Colonic mucosa (tissue), 4 donors: Measurements from ENCODE around the gene OR1I1. TPM values are rescaled to one million over a fixed set of nuclear protein-coding genes. Genes with fewer than 3 reads are reported as not detected.

Experiments used
- DNase-seq: peaks from one replicate; pipeline ENCODE4 v3.0.0-alpha.2; 2020
- H3K27ac ChIP-seq: fragments of 200-600 bp; one replicate; pipeline ENCODE4 v1.8.0; 2021
- H3K27me3 ChIP-seq: fragments of 200-600 bp; one replicate; pipeline ENCODE4 v1.8.0; 2021
- H3K36me3 ChIP-seq: fragments of 200-600 bp; one replicate; pipeline ENCODE4 v1.8.0; 2021
- H3K4me1 ChIP-seq: fragments of 200-600 bp; one replicate; pipeline ENCODE4 v1.8.0; 2021; ENCODE audit warnings: mild to moderate bottlenecking
- H3K4me3 ChIP-seq: fragments of 200-600 bp; one replicate; pipeline ENCODE4 v1.8.0; 2021
- H3K9ac ChIP-seq, 2 donors: one replicate each; pipeline ENCODE4 v1.7.0; 2013; ENCODE audit warnings: control low read depth in 2 of 2, low read depth in 2 of 2, low read length in 2 of 2
- H3K9me3 ChIP-seq: fragments of 200-600 bp; one replicate; pipeline ENCODE4 v1.8.0; 2021
- CTCF ChIP-seq: fragments of 200-600 bp; IDR thresholded peaks from one replicate; pipeline ENCODE4 v1.8.0; 2022; ENCODE audit warnings: antibody characterized with exemption, mild to moderate bottlenecking
- intact Hi-C: fragments of 100-400 bp; cut with DNase I; formaldehyde crosslinking; loops from one replicate; pipeline ENCODE4 v1.14.1; 2022
- total RNA-seq, 2 donors: library from RNA; stranded (reverse); fragmentation: NEBNext Ultra II Directional in 1 of 2; extraction: Animal tissue kit (Norgen Biotek cat#: 25700) in 1 of 2; gene quantifications; one replicate each; pipeline ENCODE4 v1.2.1, GENCODE V29; 2021
- donor health status: healthy.
- donor health status: DM: no; HTN: no; CAD: no.
- donor health status: DM: no; HTN: no; CAD: no.

OR1I1 gene
- total RNA-seq, 2 donors from 2014 or later, result not detected

- Histone ChIP-seq H3K4me3 (peak overlapping the region; percentile 58), H3K4me1 (peaks cover 7% of the 10 kb centered on the region), H3K9me3 (no peaks in the 10 kb centered on the region), H3K9ac (peak overlapping the region; percentile 89 to 92), H3K27me3 (no peaks in the 10 kb centered on the region), H3K36me3 (peaks cover 6% of the 10 kb centered on the region), H3K27ac (peak overlapping the region; percentile 87)
- no peak for TF ChIP-seq CTCF
- intact Hi-C loops, result no loop called here
- DNase-seq, result peak; percentile 74
These were observed 42.7 kb downstream of the OR1I1 start for GRCh38 chr19:15124572-15125231.

GRCh38 chr19:15125232-15126067, 43.4 kb downstream of the OR1I1 start:
- Histone ChIP-seq H3K9me3 (no peaks in the 10 kb centered on the region), H3K9ac (peak overlapping the region; percentile 89 to 92), H3K36me3 (no peaks in the 10 kb centered on the region), H3K4me1 (peaks cover 7% of the 10 kb centered on the region), H3K27ac (peak overlapping the region; percentile 87), H3K4me3 (peak overlapping the region; percentile 58), H3K27me3 (no peaks in the 10 kb centered on the region)
- intact Hi-C loops, result no loop called here
- no peak for TF ChIP-seq CTCF
- peak; percentile 98 for DNase-seq

- no peak for DNase-seq
- no peaks in the 10 kb centered on the region for H3K9me3 ChIP-seq
- TF ChIP-seq CTCF, result no peak
- H3K4me3 ChIP-seq, result peak overlapping the region; percentile 58
- no peaks in the 10 kb centered on the region for H3K36me3 ChIP-seq
- intact Hi-C loops, result no loop called here
- H3K4me1 ChIP-seq, result peaks cover 7% of the 10 kb centered on the region
- H3K27me3 ChIP-seq, result no peaks in the 10 kb centered on the region
- peak overlapping the region; percentile 87 for H3K27ac ChIP-seq
- H3K9ac ChIP-seq, result no peak overlapping the region
These were observed 44.3 kb downstream of the OR1I1 start for GRCh38 chr19:15126131-15126910.

- Histone ChIP-seq H3K27ac (peak overlapping the region; percentile 12), H3K9me3 (no peaks in the 10 kb centered on the region), H3K9ac (no peak overlapping the region), H3K27me3 (no peaks in the 10 kb centered on the region), H3K4me3 (no peak overlapping the region), H3K36me3 (no peaks in the 10 kb centered on the region), H3K4me1 (peaks cover 7% of the 10 kb centered on the region)
- DNase-seq, result peak; percentile 50
- no peak for TF ChIP-seq CTCF
- intact Hi-C loops, result no loop called here
These were observed 46.3 kb downstream of the OR1I1 start for GRCh38 chr19:15128162-15128770.
